GM12891 (cell line): ENCODE results near the gene ARHGAP24.

ENCODE experiments used
- POLR2A ChIP-seq: IDR thresholded peaks from 2 replicates; pipeline ENCODE4 v1.6.1; 2011; ENCODE audit warnings: low read depth, low read length, control low read depth
- POLR2AphosphoS5 ChIP-seq: IDR thresholded peaks from 2 replicates; pipeline ENCODE4 v1.6.1; 2011; ENCODE audit warnings: low read depth, low read length, control low read depth
- TAF1 ChIP-seq: IDR thresholded peaks from 2 replicates; pipeline ENCODE4 v1.6.1; 2011; ENCODE audit warnings: low read depth, low read length, control low read depth

DNA sequence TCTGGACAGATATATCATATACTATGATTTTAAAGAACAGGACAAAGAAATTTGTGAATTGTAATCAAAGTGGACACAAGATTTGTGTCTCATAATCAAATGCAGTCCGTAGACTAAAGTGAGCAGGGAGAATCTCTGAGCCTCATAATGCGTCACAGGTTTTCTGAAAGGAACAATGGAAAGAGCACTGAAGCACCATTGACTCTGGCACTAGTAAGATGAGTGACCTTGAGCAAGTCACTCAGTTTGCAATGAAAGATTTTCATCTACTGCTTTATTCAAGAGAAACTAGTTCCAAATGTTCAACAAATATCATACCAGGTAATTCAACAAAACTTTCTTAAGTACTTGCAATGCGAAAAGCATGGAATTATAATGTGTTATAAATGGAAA is 569.6 kb downstream of the ARHGAP24 start:
- TF ChIP-seq POLR2A, result no peak
- no peak for TF ChIP-seq TAF1
- TF ChIP-seq POLR2AphosphoS5, result no peak
